ENCODE results near the gene FDXR.

DNA sequence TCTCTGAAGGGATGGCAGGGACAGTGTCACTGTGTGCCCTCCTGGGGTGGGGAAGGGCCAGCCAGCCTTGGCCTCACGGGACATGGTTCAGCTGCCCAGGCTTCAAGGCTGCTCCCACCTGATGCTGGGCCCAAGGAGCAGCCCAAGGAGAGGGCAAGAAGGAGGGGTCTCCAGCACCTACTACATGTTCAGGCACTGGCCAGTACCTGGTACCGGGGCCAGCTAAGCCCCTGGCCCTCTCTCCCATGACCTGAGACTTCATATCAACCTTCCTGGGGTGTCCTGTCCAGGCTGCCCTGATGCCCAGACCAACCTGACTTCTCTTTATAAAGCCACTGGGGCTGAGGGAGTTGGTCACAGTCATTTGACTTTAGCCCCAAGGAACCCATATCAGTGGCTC lies 49.0 kb upstream of the FDXR start:
- TF ChIP-seq, protein P1, sequence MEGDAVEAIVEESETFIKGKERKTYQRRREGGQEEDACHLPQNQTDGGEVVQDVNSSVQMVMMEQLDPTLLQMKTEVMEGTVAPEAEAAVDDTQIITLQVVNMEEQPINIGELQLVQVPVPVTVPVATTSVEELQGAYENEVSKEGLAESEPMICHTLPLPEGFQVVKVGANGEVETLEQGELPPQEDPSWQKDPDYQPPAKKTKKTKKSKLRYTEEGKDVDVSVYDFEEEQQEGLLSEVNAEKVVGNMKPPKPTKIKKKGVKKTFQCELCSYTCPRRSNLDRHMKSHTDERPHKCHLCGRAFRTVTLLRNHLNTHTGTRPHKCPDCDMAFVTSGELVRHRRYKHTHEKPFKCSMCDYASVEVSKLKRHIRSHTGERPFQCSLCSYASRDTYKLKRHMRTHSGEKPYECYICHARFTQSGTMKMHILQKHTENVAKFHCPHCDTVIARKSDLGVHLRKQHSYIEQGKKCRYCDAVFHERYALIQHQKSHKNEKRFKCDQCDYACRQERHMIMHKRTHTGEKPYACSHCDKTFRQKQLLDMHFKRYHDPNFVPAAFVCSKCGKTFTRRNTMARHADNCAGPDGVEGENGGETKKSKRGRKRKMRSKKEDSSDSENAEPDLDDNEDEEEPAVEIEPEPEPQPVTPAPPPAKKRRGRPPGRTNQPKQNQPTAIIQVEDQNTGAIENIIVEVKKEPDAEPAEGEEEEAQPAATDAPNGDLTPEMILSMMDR (IDR thresholded peaks at IDR 0.05), result no peak
- no peak for TF ChIP-seq POLR2A (IDR thresholded peaks at IDR 0.05)

Measured in adrenal gland (tissue), 5 donors.